Measurements from ENCODE around the gene PRRC2A.

DNA sequence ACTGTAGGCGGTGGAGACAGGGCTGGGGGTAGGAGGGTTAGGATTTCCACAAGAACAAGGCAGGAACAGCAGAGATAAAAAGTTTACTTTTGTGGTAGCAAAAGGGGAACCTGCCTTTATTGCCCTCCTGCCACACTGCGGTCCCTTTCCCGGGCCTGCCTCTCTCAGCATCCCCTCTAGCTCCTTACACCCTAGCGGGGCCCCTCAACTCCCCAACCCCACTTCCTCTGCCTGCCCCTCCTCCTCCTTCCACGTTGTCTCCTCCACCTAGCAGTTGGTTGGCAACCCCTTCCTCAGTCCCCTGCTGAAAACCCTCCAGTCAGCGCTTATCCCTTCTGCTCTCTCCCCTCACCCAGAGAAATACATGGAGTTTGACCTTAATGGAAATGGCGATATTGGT lies 4.8 kb upstream of the PRRC2A start:
- TF ChIP-seq LEF1 (IDR thresholded peaks at IDR 0.05; ENCODE audit: borderline replicate concordance) (no peak), SUZ12 (IDR thresholded peaks at IDR 0.05) (no peak), SP1 (IDR thresholded peaks at IDR 0.05) (no peak), FOXM1 (IDR thresholded peaks at IDR 0.05; ENCODE audit: borderline replicate concordance) (no peak), BHLHE40 (IDR thresholded peaks at IDR 0.05; ENCODE audit: borderline replicate concordance) (no peak), FOXK2 (IDR thresholded peaks at IDR 0.05) (no peak), ZNF384 (IDR thresholded peaks at IDR 0.05) (no peak), ARNT (IDR thresholded peaks at IDR 0.05) (no peak), HDGF (IDR thresholded peaks at IDR 0.05; ENCODE audit: borderline replicate concordance) (no peak), TARDBP (IDR thresholded peaks at IDR 0.05) (no peak), ELF4 (IDR thresholded peaks at IDR 0.05) (no peak)
- TF ChIP-seq, protein P1, sequence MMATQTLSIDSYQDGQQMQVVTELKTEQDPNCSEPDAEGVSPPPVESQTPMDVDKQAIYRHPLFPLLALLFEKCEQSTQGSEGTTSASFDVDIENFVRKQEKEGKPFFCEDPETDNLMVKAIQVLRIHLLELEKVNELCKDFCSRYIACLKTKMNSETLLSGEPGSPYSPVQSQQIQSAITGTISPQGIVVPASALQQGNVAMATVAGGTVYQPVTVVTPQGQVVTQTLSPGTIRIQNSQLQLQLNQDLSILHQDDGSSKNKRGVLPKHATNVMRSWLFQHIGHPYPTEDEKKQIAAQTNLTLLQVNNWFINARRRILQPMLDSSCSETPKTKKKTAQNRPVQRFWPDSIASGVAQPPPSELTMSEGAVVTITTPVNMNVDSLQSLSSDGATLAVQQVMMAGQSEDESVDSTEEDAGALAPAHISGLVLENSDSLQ (IDR thresholded peaks at IDR 0.05): no peak
